AG04450 (cell line): ENCODE measurements around the gene RAB8B. TPM values are rescaled to one million over a fixed set of nuclear protein-coding genes. Genes with fewer than 3 reads are reported as not detected.
"Not testable (repeated sequence)": the region's sequence is repeated elsewhere in the genome, so short reads cannot be mapped to it uniquely, and the experiment has no call there.

Experiments used
- CTCF ChIA-PET: fragments of 300-600, 350-600 bp; formaldehyde crosslinking; extraction: SDS; loops from one replicate; lab custom pipeline; 2022; ENCODE audit warnings: antibody characterized with exemption, inconsistent platforms; lab: Charles Lee
- POLR2A ChIA-PET: fragments of 350-600 bp; formaldehyde crosslinking; extraction: SDS; loops from one replicate; lab custom pipeline; 2021; ENCODE audit warnings: antibody characterized with exemption, inconsistent platforms; lab: Yijun Ruan, JAX
- DNase-seq: peaks from one replicate; pipeline ENCODE4 v3.0.0-alpha.2; 2011; ENCODE audit warnings: low read depth, low spot score
- H3K27ac ChIP-seq: one replicate; pipeline ENCODE4 v1.5.1; 2012; ENCODE audit warnings: low read depth, low read length, control low read depth
- H3K27me3 ChIP-seq: one replicate; pipeline ENCODE4 v1.6.0; 2012; ENCODE audit warnings: low read length; ENCODE audit not compliant: control insufficient read depth, insufficient read depth
- H3K4me3 ChIP-seq: 2 replicates; pipeline ENCODE4 v1.5.1; 2011; ENCODE audit warnings: mild to moderate bottlenecking, low read depth, low read length, control low read depth
- H3K9me3 ChIP-seq: 2 replicates; pipeline ENCODE4 v1.5.1; 2012; ENCODE audit warnings: low read length; ENCODE audit not compliant: control insufficient read depth, insufficient read depth
- CTCF ChIP-seq: IDR thresholded peaks from 2 replicates; pipeline ENCODE4 v1.5.1; 2011; ENCODE audit warnings: low read depth, low read length, control low read depth, inconsistent platforms
- polyA plus RNA-seq: library from polyadenylated mRNA; depleted of rRNA; stranded (reverse); fragments of >200 nt; gene quantifications from 2 replicates; pipeline ENCODE4 v1.2.3, GENCODE V29; 2011

Gene RAB8B
- polyA plus RNA-seq, 1 experiment = 82.4 TPM

- Histone ChIP-seq H3K9me3 (no peaks in the 10 kb centered on the region), H3K27me3 (no peaks in the 10 kb centered on the region), H3K4me3 (no peak overlapping the region), H3K27ac (no peak overlapping the region)
- CTCF ChIA-PET = no interaction called here
- no peak for TF ChIP-seq CTCF
- no peak for DNase-seq
- POLR2A ChIA-PET = no interaction called here
Measured at GRCh38 chr15:63206079-63206478, 16.7 kb downstream of the RAB8B start.

GRCh38 chr15:63208824-63209223 is 19.4 kb downstream of the RAB8B start:
- H3K27ac ChIP-seq, POLR2A ChIA-PET, DNase-seq, H3K4me3 ChIP-seq, H3K27me3 ChIP-seq, H3K9me3 ChIP-seq: not testable (repeated sequence)
- CTCF ChIA-PET = interaction anchor here (0.7 kb wide), 1 partner anchor 859 kb away, joined by 3 read pairs; no protein-coding TSS in a partner anchor

GRCh38 chr15:63210151-63211091 is 21.0 kb downstream of the RAB8B start:
- ChIA-PET CTCF (no interaction called here), POLR2A (no interaction called here)
- TF ChIP-seq CTCF = no peak
- Histone ChIP-seq H3K4me3 (no peak overlapping the region), H3K27ac (no peak overlapping the region), H3K9me3 (no peaks in the 10 kb centered on the region), H3K27me3 (no peaks in the 10 kb centered on the region)
- no peak for DNase-seq

GRCh38 chr15:63211092-63211490 is 21.7 kb downstream of the RAB8B start:
- POLR2A ChIA-PET = no interaction called here
- TF ChIP-seq CTCF = no peak
- H3K27me3 ChIP-seq = no peaks in the 10 kb centered on the region
- no peak overlapping the region for H3K4me3 ChIP-seq
- no peak for DNase-seq
- CTCF ChIA-PET = no interaction called here
- no peak overlapping the region for H3K27ac ChIP-seq
- no peaks in the 10 kb centered on the region for H3K9me3 ChIP-seq

GRCh38 chr15:63211549-63211948 is 22.1 kb downstream of the RAB8B start:
- Histone ChIP-seq H3K4me3 (no peak overlapping the region), H3K27ac (peak overlapping the region; percentile 47), H3K9me3 (no peaks in the 10 kb centered on the region), H3K27me3 (no peaks in the 10 kb centered on the region)
- no peak for TF ChIP-seq CTCF
- POLR2A ChIA-PET = no interaction called here
- CTCF ChIA-PET = no interaction called here
- no peak for DNase-seq
